Non-pigmented ciliary epithelial cell (primary cell): ENCODE measurements around the gene DUSP11.
"Not testable (repeated sequence)": the region's sequence is repeated elsewhere in the genome, so short reads cannot be mapped to it uniquely, and the experiment has no call there.

Experiments used
- DNase-seq: peaks from one replicate; pipeline ENCODE4 v3.0.0-alpha.2; 2010; ENCODE audit warnings: low read depth

The DUSP11 gene

DNA sequence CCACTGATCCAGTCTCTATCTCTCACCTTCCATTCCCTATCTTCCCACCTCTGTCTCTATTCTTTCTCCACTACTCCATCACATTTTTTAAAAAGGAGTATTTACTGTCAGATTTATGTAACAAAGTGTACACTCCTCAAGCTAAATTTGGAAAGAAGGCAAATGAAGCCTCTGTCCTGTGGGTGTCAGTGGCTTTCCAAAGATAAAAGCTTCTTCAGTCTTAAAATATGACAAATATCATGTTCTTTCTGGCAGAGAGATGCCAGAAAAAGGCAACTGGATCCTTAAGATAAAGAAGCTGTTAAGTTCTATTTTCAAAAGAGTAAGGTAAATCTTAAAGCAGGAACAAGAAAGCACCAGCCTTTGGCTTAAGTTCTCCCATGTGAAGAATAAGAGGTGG, 7.1 kb downstream of the DUSP11 start:
- DNase-seq, result no peak

DNA sequence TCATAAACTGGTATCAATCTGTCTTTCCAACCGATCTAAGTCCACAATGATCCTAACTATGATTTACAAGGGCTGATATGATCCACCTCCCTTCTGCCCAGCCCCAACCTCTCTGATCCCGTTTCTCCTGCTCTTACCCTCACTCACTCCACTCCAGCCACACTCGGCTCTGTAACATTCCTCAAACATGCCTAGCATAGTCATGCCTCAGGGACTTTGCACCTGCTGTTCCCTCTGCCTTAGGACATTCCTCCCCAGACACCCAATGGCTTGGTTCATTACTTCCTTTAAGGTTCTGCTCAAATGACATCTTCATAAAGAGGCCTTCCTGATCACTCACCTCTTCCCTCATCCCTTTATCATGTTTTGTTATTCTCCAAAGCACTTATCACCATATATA, 9.2 kb downstream of the DUSP11 start:
- DNase-seq, result no peak

DNA sequence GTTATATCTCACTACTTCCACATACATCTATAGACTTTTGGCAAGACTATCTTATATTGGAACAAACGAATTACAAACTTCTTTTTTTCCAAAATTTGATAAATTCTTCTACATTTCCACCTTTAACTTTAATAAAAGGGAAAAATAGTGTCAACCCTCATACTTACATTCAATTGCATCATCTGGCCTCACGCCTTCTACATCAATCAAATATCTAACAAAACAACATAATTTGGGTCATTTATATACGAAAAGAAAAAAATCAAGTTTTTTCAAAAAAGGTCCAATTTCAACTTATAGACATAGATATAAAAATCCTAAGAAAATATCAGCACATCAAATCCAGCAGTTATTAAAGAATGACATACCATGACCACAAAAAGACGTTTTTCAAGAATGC, 12.9 kb downstream of the DUSP11 start:
- no peak for DNase-seq

DNA sequence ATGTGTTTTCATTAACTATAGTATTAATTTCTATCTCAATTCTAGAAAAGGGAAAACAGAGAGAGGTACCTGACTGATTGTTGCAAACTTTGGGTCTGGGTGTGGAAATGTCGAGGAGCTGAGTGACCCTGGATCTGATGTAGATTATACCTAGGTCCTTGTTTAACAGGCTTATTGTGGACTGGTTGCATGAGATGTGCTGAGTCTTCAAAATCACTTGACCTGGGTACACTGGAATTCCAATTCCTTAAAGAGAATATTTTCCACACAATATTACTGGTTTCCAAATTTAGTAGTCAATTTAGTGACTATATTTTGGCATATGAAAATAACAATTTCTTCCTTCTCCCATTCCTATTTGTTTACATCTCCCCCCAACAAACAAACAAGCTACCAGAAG, 13.6 kb downstream of the DUSP11 start:
- no peak for DNase-seq

DNA sequence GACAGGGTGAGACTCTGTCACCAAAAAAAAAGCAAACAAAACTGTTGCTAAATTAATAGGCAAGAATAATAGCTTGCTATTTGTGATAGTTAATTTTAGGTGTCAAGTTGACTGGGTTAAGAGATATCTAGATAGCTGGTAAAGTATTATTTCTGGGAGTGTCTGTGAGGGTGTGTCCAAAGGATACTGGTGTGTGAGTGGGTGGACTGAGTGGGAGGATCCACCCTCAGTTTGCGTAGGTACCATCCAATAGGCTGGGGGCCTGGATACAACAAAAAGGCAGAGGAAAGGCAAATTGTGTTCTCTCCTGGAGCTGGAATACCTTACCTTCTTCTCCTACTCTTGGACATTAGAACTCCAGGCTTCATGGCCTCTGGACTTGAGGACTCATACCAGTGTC, 15.0 kb downstream of the DUSP11 start:
- no peak for DNase-seq

DNA sequence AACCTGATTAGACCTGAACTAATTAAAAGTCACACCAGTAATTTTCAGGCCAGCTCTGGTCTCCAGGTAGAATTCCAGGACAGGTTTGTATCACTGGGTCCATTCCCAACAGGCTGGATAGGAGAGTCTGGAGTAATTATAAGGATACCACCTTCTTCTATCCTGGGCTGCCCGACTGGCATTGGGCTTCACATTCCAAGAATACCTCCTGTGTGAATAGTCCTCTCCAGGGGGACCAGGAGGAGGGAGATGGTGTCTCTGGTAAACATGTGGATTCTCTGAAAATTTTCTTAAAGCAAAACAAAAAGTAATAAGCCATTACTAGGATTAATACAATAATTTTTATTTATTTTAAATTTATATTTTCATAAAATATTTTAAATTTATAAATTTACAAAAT, 17.3 kb downstream of the DUSP11 start:
- no peak for DNase-seq

DNA sequence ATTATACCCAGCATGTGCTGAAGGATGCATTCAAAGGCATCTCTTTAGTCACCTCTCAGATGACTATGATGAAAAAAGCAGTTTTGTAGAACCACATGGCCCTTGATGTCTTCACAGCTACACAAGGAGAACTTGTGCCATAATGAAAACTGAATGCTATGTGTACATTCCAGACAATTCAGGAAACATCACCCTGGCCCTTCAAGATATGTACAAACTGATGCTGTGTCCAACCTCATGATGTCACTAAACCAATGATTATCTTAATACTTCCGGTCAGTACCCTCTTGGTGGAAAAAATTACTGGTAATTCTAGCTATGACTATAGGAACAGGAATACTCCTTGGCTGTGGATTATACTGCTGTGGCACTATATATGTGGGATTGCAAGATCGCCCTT, 20.0 kb downstream of the DUSP11 start:
- no peak for DNase-seq

DNA sequence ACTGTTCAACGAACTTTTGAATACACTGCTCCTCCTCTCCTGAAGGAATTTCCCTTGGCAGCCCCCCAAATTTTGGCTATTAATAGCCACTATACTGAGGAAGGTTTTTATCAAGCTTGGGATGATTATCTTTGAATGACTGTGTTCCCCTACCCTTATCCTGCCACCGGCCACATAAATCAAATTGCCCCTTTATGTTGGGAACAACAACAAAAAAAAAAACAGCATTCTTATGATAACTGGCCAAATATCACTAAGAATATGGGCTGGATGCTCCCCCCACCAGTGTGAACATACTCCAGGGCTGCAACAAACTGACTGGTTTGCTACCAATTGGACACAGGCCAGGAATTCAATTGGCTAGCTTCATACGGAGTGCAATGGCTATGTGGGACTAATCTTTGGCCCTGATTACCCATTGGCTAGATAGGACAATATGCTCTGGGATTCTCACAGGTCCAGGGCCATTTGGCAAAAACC, 20.6 kb downstream of the DUSP11 start:
- no peak for DNase-seq

DNA sequence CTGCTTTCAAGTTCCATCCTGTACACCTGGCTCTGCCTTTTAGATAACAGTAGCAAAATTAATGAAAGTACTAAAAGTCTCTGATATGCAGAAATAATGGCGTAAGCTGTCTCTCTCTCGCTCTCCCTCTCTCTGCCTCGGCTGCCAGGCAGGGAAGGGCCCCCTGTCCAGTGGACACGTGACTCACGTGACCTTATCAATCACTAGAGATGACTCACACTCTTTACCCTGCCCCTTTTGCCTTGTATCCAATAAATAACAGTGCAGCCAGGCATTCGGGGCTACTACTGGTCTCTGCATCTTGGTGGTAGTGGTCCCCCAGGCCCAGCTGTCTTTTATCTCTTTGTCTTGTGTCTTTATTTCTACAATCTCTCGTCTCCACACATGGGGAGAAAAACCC, 25.6 kb downstream of the DUSP11 start:
- not testable (repeated sequence) for DNase-seq

DNA sequence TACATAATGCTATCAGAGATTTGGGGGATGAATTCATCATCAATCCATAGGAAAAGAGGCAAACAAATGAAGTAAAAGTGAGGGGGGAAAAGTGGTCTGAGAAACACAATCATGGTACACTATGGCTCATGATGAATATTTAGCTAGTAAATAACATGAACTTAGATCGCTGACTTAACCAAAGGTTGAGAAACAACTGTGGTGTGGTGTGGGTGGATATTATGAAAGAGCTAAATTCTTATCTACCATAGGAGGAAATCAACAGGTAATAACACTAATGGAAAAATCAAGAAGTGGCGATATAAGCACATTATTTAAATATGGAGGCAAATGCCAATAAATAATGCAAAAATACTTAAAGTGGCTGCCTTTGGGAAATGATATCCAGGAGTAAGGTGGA, 30.6 kb downstream of the DUSP11 start:
- DNase-seq, result no peak

DNA sequence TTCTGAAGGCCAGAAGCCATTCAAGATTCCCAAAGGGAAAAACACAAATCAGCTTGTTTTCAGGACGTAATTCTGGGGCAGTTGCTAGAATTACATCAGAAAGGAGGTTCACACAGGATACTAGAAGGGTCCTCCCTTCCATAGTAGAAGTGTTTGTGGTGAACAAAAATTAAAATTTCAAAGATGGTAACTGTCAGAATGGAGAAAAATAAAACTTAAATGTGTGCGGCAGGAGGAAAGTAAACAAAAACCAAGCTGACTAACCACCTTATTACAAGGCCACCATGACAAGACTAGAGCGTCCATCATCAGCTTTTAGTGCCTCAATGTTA, 33.1 kb downstream of the DUSP11 start:
- no peak for DNase-seq

DNA sequence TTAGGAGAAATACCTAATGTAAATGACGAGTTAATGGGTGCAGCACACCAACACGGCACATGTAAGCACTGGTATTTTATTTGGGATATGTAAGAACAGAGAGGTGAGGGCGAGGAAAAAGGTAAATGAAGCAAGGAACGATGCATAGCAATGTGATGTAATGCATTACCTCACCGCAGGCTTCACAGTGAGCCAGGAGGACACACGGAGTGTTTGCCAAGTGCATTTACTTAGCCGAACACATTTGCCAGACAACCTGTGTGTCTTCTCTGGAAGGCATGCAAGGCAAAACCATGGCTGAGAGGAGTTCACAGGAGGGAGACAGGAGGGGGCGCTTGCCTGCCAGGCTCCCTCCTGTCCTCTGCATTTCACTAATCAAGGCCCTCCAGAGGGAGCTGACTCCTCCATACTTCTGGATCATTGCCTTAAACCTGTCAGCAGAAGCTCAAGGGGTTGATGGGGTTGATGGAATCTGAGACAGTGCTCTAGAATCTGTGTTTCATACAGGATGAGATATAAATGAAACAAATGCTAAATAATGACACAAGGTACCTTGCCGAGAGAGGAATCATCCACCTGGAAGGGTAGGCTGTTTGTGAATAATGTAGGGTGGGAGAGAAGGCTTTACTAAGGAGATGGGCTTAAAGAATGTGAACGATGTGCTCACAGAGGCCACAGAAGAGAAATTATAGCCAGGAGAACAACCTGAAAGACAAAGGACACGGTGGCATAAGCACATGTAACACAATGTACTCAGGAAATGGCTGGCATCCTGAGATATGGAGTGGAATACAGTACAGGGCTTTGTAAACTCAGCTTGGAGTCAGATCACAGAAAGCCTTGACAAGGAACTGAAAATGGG, 33.7 kb downstream of the DUSP11 start:
- DNase-seq, result no peak

DNA sequence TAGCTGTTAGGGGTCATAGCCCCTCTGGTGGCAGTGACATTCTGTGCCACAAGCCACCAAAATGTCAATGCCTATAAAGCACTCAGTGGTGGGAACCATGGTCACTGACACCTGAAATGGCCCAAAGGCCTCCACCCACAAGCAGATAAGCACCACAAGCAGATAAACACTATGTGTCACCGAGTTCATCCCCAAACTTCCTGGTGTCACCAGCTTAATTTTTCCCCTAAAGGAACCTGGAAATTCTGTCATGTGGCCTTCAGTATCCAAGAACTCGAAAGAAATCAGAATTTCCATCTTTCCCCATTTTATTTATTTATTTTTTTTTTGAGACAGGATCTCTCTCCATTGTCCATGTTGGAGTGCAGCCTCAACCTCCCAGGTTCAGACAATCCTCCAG, 39.1 kb downstream of the DUSP11 start:
- DNase-seq, result no peak

DNA sequence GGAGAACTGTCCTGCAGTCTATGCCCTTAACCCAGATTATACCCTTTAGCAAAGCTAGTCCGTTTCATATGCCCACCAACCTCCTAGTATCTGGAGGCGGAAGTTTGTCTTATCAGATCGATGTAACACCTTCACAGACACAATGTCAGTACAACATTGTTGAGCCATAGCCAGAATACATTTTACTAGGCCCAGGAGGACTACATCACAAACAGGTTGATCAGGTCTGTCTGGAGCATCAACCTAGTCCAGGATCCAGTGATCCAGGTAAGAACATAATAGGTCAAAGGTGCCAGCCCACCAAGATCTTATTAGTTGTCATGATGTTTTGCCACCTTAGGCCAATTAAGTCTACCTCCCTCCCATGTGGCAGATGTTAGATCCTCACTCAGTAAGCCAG, 40.8 kb downstream of the DUSP11 start:
- no peak for DNase-seq

DNA sequence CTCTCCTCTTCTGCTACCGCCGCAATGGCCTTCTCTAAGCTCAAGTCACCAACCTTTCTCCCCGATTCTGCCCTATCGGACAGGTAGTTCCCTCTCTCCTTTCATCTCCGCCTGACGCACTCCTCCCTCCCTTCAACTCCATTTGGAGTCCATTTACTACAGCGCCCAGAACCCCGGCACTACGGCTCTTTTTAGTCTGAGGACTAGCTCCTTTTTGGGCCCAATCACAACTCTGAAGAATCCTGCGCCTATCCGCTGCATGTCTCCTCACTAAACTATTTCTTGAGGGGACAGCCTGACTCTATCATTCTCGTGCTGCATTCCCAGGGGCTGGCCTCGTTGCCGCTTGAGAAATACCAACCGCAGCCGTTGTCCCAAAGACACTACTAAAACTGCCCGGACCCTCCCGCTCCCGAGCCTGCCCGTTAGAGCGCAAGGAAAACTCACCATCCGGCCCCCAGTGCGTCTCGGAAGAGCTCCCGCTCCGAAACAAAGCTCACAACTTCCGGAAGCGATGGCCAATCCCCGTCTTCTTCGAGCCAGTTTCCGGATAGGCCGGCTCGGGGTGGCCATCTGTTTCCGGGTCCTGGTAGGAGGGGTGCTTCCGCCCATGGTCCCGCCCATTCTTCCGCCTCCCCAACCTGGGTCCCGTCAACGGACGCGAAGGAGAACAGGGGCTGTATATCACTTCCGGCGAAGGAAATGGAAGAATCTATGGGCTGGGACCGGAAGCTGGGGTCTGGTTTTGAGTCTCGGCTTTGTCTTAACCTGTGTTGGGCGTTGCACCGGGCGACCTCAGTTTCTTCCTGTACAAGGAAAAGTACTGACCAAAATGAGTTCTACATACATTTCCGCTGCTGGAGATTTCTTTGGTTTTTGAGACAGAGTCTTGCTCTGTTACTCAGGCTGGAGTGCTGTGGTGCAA, 42.8 kb downstream of the DUSP11 start, which contains the start of gene TPRKB:
TSS of gene TPRKB (minus strand) at position 491 of the 925 bp plus-strand sequence. CDS start 2,776 bp downstream, outside the sequence.
- DNase-seq, result peak; percentile 89

DNA sequence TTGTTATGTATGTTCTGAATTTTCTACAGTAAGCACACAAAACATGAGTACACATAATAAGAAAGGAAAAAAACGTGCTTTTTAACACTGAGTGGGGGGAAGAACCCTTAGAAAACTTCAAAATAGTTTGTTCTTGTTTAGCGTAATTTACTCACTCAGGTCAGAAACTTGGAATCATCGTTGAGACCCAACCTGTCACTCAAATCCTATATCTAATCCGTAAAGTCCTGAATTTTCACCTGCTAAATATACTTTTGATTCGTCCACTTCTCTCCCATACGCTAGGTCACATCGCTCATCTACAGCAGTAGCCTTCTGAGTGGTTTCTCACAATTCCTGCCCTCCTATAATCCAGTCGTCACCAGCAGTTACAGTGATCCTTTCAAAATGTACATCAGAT, 43.5 kb downstream of the DUSP11 start:
- no peak for DNase-seq

DNA sequence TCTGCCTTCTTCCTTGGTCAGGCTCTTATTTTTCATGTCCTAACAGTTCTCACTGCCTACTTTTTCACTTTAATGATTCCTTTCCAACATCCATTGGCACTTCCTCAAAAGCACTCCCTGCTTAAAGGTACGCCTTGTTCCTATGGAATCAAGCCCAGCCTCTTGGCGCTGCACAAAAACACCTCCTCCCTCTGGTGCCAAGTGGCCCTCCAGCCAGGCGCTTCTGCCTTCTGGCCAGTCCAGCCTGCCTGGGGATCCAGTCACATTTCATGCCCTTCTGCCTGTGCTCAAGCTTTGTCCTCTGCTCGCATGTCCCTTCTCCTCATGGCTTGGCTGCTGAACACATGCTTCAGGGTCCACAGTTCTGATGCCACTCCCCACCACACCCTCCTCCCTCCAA, 49.1 kb downstream of the DUSP11 start:
- DNase-seq, result no peak

DNA sequence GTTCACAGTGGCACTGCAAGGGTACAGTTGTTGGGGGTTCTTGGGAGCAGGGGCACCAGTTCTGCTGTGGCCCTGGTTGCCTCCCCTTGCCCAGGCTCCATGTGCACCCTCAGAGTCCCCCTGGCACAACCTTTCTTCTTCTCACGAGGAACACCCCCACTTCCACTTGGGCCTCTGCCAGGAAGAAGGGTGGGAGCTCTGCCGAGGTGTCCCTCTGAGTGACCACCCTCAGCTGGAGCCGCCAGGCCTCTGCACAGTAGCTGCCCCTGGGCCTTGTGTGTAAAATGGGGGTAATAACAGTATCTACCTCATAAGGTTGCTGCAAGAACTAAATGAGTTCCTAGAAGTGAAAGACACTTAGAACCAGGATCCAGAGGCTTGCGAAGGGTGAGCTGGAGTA, 51.2 kb downstream of the DUSP11 start:
- no peak for DNase-seq

DNA sequence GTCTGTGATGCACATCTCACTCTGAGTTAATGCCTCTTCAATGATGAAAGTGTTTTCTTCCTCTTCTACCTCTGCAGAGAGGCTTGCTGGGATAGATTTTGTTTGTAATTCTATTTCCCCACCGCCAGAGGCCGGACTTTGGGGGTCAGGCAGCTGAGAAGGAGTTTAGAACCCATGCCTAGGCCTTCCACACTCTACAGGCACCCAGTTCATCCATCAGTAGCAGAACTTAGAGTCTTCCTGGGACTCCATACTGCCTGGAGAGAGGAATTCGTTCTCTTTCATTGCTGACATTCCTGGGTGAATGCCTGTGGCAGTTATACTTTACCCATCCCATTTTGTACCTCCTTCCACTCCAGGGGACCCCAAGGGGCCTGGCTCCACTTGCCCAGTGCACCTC, 51.9 kb downstream of the DUSP11 start:
- no peak for DNase-seq

DNA sequence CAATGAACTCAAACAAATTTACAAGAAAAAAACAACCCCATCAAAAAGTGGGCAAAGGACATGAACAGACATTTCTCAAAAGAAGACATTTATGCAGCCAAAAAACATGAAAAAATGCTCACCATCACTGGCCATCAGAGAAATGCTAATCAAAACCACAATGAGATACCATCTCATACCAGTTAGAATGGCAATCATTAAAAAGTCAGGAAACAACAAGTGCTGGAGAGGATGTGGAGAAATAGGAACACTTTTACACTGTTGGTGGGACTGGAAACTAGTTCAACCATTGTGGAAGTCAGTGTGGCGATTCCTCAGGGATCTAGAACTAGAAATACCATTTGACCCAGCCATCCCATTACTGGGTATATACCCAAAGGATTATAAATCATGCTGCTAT, 53.2 kb downstream of the DUSP11 start:
- not testable (repeated sequence) for DNase-seq

DNA sequence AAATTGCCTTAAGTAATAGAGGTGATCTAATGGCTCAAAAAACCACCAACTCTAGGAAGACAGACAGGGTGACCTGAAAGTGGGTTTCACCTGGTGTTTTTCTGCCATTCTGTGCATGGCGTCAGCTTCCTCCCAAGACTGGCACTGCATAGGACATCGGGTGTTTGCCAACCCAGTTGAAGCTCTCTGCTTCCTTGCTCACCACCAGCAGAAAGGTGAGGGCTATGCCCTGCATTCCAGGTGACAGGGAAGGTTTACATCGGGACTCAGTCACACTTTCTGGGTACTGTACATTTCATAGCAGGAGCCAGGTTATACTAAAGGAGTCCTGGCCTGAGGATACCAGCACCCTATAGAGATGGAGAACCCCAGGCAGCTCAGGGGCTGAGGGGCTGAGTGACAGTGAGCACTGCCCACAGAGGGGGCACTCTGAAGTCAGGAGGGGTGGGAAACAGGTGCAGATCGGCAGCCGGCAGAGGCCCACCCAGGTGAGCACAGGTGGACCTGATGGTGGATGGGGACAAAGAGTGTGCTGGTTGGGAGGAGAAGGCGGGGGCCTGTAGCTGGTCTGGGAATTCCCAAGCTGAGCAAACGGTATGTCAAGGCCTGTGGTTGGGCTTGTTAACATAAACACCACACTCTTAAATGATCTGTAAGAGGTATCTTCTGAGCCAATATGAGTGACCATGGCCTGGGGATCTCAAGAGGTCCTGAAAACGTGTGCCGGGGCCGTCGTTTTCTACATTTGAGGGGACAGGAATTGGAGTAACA, 60.9 kb downstream of the DUSP11 start:
- DNase-seq, result no peak

DNA sequence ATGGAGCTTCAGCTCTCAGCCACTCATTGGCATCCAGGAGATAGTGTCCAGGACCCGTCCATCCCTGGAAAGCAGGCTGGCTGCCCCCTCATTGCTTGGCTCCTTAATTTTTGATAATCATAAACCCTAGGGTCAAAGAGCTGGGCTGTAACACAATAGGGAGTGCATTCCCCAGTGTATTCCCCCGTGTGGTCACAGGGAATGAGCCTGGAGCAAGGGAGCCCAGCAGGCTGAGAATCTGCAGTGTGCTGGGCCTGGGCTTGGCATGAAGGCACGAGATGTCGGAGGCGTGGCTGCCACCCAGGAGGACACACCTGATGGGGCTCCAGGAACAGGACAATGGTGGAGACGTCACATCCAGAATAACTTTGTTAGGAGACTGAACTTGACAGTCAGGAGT, 61.5 kb downstream of the DUSP11 start:
- DNase-seq, result no peak
